Effector CD4-positive, alpha-beta T cell (primary cell): Measurements from ENCODE around the gene PGM3.
A peak's percentile ranks its signal among the peaks of the same experiment; 100 is the strongest.
"Not testable (repeated sequence)": the region's sequence is repeated elsewhere in the genome, so short reads cannot be mapped to it uniquely, and the experiment has no call there.

Source experiments
- DNase-seq: peaks from one replicate; pipeline ENCODE4 v3.0.0-alpha.2; 2020
- total RNA-seq: gene quantifications from one replicate; lab custom pipeline; 2026; lab: John Stamatoyannopoulos, UW

PGM3 gene, protein sequence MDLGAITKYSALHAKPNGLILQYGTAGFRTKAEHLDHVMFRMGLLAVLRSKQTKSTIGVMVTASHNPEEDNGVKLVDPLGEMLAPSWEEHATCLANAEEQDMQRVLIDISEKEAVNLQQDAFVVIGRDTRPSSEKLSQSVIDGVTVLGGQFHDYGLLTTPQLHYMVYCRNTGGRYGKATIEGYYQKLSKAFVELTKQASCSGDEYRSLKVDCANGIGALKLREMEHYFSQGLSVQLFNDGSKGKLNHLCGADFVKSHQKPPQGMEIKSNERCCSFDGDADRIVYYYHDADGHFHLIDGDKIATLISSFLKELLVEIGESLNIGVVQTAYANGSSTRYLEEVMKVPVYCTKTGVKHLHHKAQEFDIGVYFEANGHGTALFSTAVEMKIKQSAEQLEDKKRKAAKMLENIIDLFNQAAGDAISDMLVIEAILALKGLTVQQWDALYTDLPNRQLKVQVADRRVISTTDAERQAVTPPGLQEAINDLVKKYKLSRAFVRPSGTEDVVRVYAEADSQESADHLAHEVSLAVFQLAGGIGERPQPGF
- 35.5 reads per million, percentile 60 among the genes with 10 or more reads in this experiment for total RNA-seq

DNA sequence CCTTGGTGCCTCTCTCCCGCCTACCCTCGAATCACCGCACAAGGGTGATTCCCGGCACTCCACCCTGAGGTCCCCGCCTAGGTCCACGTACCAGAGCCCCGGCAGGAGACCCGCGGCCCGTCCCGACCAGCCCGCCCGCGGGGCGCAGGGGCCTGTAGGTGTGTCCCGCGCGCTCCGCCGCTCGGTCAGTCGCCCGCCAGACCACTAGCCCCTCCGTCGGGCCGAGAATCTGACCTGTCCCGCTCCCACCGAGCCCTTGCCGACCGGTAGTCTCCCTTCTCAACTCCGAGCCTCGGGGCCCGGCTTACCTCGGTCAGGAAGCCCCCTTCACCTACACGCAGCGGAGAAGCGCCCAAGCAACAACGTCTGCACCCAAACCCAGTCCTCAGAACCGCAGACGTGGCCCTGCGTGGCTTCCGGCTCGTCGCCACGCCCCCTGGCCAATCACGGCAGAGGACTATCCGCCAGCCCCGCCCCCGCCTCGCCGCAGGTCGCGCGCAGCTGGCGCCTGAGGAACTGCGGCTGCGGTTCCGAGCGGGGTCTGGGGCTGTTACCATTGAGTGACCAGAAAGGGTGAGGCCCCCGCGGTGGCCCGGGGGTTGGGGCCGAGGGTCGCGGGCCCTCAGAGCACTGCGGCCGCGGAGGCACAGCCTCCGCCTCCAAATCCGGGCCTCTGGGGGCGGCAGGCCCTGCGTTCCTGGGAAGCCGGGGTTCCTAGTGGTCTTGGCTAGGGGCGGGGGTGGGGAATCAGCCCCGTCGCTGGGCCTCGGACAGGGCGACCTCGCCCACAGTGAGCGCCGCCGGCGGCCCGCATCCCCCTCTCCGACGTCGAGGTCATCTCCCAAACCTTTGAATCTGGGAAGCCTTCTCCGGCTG, at the start of gene PGM3, which contains the start of gene RWDD2A:
PGM3 (minus strand) TSS at position 395 of the 876 bp plus-strand sequence. CDS start 2,253 bp downstream, outside the sequence.
RWDD2A (plus strand) TSS at position 487 of the 876 bp plus-strand sequence. CDS start 1,095 bp downstream, outside the sequence.
- peak; percentile 85 for DNase-seq

DNA sequence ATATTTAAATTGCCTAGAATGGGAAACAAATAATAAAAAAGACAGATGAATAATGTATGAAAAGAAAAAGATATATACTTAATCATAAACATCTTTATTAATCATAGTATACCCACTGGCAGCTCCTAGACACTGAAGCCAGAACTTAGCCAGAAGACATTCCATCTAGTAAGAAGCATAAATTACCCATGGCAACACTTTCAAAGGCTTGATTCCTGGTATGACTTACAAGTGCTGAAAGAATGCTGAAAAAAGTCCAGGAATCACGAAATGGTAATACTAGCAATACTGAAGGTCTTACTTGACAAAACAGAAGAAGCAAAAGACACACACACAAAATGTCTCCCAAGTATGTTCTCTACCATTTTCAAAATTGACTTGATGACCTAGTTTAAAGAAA, 38.1 kb upstream of the PGM3 start:
- DNase-seq, result no peak

DNA sequence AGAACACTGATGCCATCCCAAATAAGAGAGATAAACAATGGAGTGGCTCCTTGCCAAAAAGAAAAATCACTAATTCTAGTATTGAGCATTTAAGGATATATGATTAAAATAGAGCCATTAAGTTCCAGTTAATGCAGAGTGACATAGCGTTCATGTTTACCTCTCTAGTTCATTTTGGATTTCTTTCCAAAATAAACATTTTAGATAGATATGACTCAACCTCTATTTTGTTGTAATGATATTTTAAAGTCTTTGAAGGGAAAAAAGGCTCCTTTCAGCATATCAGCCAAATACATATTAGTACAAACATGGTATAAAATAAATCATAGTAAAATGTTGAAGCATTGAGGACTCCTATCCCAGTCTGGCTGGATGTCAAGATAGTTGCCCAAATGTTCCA, 33.5 kb upstream of the PGM3 start:
- DNase-seq, result no peak

DNA sequence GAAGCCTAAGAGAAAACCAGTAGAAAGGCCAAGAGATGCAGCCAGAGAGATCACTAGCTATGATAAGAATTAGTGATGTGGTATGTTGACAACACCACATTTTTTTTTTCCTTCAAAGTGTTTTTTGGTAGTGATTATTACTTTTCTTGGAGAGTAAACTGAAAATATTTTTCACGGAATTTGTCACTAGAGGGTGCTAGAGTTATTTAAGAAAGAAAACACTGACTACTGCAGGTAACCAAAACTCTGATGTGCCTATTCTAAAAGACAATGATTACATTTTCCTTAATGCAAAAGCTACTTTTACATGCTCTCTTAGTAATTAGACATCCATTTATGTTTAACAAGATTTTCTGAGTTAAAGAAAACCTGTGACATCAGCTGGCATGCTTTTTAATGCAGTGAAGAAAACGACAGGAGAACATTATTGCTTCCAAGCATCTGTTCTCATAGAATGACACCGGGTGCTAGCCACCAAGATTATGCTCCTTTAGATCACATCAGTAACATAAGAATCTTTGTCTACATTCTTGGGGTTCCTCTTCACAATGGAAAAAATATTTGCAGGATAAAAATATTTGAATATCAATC, 28.9 kb upstream of the PGM3 start:
- no peak for DNase-seq

DNA sequence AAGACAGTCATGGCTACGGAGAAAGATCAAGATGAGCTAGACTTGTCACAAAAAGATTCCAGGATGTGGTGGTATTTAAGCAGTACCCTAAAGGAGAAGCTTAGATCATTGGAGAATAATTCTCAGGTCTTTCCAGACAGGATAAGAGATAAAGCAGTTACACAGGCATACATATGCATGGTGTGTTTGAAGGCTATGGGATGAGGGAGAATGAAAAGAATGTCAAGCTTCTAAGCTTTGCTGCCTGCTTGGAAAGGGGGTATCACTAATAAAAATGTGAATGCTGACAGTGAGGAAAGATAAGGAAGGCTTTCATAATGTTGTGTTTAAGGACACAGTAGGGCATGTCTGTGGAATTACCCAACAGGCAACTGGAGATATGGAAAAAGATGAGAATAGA, 28.2 kb upstream of the PGM3 start:
- no peak for DNase-seq

DNA sequence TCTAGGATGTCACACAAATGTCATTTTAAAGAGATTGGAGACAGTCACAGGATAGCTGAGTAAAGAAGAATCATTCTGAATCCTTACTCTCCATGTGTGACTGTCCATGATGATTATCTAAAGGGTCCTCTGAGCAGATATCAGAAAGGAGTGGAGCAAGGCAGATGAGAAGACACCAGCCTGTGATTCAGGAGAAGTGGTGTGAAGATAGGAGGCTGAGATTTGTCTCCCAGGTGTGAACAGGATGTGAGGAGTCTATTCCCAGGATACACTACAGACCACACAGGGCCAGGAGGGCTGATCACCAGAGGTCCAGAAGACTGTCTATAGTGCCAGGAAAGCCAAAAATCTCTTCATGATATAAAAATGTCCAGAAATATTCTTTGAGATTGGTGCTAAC, 27.1 kb upstream of the PGM3 start:
- DNase-seq, result no peak

DNA sequence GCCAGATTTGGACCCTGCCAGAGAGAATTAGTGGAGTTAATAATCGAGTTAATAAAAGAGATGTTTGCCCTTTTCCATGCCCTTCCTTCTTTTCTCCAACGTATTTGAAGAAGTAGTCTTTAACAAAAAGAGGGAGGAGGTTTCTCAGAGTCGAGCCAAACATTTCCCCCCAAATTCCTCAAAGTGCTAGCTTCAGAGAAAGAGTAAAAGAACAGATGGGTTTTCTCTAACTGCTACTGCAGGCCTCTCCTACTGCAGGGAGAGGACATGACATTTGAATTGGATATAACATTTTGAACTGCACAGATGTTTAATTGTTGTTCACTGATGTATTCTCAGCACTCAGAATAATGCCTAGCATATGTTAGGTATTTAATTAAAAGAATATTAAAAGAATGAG, 25.6 kb upstream of the PGM3 start:
- DNase-seq, result no peak

DNA sequence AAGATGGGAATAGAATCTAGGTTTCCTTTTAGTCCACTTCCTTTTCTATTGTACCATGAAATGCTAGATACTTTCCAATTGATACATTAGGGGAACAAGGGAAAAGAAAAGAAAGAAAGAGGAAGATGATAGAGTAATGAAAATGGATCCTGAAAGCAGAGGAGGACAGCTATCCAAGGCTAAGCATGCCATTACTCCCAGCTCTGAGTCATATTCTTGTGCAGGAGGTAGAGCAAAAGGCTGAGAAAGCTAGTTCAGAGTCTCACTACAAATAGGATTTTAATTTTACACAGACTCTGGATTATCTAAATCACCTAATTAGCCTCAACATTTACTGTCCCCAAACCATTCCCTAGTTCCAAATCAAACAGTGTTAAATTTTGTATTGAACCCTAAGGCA, 23.7 kb upstream of the PGM3 start:
- no peak for DNase-seq

DNA sequence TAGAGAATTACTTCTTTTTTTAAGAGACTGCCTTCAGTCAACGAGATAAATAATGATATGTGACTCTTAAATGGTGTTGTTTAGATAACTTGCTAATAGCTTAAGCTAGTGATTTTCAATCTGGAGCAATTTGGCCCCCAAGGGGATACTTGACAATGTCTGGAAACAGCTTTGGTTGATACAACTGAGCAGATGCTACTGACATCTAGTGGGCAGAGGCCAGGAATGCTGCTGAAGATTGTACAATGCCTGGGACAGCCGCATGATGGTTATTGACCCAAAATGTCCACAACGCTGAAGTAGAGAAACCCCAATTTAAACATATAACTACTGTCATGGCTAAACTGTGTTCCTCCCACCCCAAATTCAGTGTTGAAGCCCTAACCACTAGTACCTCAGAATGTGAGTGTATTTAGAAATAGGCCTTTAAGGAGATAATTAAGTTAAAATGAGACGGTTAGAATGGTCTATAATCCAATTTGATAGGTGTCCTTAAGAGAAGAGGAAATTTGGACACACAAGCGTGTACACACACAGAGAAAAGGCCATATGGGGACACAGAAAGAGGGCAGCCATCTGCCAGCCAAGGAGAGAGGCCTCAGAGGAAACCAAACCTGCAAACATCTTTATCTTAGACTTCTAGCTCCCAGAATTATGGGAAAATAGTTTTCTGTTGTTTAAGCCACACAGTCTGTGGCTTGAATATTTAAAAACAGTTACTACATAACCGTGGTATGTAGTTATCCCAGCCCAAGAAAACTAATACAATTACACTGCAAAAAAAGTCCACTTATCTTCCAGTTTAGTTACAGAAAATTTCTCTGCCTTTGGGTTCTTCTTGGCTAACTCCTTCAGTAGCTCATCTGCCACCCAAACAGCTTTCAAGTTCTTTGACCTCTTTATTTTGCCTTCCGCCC, 22.3 kb upstream of the PGM3 start:
- peak; percentile 13 for DNase-seq

DNA sequence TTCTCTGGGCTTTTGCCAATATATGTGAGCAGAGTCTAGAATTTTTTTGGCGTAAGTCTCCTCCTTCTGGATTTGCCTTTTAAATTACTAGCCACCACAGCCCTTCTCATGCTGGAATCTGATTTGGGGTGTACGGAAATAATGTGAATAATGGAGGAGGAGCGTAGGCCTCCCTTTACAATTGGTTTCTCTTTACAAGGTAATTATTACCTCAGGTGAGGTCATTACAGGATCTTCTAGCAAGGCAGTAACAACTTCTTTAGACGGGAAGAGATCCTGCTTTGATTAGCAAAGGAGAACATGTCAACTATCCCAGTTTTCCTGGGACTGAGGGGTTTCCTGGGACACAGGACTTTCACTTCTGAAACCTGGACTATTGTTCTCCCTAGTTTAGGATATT, 9.0 kb upstream of the PGM3 start:
- no peak for DNase-seq

DNA sequence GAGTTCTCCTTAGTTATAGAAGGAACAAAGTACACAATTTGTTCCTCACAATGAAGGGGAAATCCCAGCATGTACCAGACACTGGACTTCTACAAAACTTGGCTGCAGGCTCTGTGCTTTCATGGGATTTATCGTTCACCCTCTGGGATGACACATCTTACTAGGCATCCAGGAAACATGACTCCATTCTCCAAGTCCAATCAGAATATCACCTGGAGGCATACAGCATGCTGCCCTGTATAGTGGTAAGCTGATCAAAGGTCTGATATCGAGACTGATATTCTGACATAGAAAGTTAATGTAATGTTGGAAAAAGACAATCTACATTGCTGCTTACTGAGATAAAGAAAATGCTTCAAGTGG, 6.8 kb upstream of the PGM3 start:
- DNase-seq, result no peak

DNA sequence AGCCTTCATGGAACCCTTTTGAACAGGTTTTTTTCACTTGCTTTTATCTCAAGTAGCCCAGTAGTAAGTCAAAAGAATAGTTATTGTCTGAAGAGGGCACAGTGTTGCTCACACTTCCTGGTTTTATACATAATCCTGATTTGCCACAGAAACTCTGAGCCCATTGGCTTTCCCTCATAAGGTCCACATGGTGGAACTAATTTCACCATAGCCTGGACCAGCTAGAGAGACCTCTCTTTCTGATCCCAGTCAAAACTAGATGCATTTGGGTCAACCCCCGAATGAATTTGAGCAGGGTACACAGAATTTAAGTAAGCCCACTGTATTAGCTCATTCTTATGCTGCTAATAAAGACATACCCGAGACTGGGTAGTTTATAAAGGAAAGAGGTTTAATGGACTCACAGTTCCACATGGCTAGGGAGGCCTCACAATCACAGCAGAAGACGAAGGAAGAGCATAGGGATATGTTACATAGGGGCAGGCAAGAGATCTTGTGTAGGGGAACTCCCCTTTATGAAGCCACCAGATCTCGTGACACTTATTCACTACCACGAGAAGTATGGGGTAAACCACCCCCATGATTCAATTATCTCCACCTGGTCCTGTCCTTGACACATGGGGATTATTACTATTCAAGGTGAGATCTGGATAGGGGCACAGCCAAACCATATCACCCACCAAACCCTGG, 6.3 kb upstream of the PGM3 start:
- DNase-seq, result no peak

DNA sequence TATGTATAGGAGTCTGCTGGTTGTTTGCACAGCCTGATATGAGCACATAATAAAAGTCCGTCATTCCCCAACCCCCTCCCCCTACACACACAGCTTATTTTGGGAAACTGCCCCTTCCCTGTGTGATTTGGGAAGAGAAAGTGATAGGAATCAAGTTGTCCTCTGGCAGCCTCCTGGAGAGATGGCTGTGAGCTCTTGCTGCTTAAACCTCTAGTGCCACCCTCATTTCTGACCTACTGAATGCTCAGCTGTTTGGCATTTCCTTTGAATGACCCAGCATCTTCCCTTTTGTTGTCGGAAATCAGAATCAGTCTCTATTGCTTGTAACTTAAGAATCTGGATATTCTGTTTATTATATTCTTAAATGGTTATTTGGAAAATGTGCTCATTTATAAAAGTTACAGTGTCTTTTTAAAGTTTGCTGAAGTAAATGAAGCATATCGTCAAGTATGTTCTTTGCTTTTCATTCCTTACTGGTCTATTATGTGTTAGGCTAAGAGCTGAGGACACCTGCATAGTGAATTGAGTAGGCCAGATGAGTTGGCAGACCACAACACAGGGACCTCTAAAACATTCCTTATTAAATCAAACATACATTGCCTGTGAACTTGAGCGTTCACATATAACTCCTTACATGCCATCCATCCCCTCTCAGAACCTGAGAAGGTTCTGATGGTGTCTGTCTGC, 5.6 kb upstream of the PGM3 start:
- no peak for DNase-seq

DNA sequence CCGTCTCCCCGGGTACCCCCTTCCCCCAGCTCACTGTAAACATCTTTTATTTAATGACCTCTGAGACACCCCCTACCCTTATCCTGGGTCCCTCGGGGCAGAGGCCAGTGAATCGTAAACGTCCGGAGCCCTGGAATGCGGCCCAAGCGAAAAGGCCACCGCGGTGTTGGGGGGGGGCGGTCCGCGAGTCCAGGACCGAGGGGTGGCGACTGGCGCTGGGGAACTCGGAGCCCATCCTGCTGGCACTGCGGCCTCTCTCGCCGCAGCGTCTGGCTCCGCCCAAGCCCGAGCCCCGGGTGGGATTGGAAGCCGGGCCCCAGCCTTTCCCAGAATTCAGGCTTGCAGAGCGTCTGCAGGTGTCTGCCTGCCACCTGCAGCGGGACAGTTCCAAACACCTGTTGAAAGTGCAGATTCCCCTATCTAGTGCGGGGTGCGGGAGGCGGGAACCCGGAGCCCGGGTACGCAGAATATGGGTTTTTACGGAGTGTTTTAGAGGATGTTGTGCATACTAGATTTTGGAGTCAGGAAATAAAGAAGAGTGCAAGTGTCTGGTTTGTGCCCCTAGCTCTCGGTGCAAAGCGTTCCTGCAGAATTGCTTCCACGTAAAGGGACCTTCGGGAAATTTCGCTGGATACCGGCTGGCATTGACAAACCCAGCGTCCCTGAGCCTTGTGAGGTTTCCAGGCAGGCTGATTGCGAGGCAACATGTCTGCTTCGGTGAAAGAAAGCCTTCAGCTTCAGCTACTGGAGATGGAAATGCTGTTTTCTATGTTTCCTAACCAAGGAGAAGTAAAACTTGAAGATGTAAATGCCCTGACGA, 892 bp upstream of the PGM3 start:
- DNase-seq, result peak; percentile 8

DNA sequence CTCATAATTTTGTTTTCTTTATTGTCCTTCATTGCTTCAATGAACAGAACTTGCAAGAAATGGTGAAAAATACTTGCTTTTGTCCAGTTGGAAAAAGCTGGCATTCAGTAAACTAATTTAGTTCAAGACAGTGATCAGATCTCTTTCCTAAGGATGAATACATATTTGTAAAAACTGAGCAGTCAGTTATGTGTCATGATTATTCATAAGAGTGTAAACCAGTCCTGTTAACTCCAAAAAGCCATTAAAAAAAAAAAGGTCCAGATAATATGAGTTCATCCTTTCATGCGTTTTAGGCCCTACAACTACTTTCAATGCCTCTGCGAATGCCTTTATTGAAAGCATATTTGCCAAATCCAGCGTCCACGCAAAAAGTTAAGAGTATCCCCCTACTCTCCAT, 609 bp downstream of the PGM3 start:
- DNase-seq, result no peak

DNA sequence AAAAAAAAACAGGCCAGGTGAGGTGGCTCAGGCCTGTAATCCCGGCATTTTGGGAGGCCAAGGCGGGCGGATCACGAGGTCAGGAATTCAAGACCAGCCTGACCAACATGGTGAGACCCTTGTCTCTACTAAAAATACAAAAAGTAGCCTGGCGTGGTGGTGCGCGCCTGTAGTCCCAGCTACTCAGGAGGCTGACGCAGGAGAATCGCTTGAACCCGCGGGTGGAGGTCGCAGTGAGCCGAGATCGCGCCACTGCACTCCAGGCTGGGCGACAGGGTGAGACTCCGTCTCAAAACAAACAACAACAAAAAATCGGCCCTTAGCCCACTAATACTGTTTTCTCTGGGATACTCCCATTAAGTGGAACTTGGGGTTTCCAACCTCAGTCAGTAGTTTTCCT, 1.1 kb downstream of the PGM3 start:
- DNase-seq, result not testable (repeated sequence)

DNA sequence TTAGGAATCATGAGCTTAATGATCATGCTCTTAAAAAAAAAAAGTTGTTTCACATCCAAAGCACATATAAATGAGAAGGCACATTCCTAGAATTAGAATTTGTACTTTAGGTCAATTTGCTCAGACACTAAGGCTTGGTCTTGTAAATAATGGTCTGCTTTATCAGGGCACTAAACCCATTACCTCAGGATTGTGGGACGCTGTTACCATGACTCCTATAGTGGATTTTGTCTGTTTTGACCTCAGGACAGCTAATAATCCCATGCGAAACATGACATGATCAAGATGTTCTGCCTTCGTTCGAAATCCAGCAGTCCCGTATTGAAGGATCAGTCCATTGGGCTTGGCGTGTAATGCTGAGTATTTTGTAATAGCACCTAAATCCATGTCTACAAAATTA, 2.4 kb downstream of the PGM3 start:
- no peak for DNase-seq

DNA sequence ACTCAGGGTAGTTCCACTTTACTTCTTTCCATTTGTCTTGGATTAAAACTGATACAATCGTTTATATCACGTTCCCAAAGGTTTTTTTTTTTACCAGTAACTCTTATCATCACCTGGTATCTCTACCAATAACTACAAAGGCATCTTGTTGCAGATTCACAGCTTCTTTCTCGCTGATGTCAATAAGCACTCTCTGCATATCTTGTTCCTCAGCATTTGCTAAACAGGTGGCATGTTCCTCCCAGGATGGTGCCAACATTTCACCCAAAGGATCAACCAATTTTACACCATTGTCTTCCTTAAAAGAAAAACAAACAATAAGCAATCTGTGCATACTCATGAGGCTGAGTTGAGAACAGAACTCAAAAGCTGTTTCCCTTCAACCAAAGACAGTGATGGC, 4.6 kb downstream of the PGM3 start:
- DNase-seq, result no peak

DNA sequence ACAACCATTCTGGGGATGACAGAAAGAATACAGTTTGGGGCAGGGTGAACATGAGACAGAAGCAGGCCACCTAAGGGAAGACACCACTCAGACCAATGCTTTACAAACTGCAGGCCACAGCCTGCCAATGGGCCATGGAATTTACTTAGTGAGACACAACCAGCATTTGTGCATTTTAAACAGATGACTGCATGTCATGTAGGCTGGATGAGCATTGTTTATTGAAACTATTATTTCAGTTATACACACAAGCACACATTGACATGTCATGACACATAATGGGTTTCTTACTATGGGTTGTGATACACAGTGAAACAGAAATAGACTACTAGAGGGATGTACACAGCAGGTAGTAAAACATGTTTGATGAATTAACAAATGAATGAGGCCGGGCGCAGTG, 8.0 kb downstream of the PGM3 start:
- DNase-seq, result no peak
